D721Med (cell line): ENCODE measurements around the gene TOR4A.

Experiments used
- DNase-seq: peaks from one replicate; pipeline ENCODE4 v3.0.0; 2011; ENCODE audit warnings: low spot score; ENCODE audit not compliant: insufficient read length
- FAIRE-seq: peaks from 2 replicates; lab custom pipeline; 2011; peaks lifted over from hg19 to GRCh38; lab: Jason Lieb, UNC
- CTCF ChIP-seq: IDR thresholded peaks from 2 replicates; pipeline ENCODE4 v1.5.1; 2012; ENCODE audit warnings: mild to moderate bottlenecking, control low read depth; ENCODE audit not compliant: insufficient read depth; ENCODE audit errors: missing control alignments

TOR4A gene

DNA sequence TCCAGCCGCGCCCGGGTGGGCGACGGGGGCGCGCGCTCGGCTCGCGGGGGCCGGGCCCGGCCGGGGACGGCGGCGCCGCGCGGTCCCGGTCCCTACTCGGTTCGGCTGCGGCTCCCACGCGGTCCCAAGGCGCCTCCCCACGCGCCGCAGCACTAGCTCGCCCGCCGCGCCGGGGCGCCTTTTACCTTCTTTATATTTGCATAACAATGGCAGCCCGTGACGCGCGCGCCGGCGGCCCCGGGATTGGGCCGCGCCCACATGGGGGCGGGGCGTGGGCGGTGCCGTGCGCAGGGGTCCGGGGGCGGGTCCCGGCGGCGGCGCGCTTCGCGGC, 24.6 kb downstream of the TOR4A start, which contains the start of gene NRARP:
Gene NRARP, minus strand, starts transcription at position 154 of the 331 bp plus-strand sequence. CDS start 343 bp downstream, outside the sequence.
- FAIRE-seq (no peak), DNase-seq (peak; percentile 92)
- no peak for TF ChIP-seq CTCF

DNA sequence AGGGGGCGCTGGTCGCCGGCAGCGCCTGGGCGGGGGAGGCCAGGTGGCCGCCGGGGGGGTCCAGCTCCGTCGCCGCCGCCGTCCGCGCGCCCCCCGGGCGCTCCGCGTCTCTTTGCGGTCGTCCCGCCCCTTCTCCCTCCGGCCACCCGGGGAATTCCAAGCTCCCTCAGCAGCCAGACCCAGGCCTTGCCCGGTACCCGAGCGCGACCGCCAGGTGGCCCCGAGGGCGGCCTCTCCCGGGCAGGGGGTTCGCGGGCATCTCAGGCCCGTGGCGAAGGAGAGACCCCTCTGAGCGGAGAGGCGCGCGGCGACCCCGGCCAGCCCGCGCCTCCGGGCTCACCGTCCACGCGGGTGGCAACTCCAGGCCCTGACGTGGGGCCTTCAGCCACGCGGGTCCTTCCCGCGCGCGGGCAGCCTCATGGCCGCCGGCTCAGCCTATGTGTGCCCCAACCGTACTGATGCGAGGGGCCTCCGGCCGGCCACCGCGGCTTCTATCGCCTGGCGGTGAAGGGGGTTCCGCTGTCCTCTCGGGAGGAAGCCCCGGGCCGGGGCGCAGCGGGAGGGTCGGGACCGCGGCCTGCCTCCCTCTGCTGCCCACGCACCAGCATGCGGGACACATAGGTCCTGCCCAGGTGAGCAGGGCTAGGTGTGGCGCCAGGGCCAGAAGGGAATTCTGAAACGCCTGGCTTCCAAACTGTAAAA, 25.1 kb downstream of the TOR4A start:
- DNase-seq (no peak), FAIRE-seq (no peak)
- no peak for TF ChIP-seq CTCF

DNA sequence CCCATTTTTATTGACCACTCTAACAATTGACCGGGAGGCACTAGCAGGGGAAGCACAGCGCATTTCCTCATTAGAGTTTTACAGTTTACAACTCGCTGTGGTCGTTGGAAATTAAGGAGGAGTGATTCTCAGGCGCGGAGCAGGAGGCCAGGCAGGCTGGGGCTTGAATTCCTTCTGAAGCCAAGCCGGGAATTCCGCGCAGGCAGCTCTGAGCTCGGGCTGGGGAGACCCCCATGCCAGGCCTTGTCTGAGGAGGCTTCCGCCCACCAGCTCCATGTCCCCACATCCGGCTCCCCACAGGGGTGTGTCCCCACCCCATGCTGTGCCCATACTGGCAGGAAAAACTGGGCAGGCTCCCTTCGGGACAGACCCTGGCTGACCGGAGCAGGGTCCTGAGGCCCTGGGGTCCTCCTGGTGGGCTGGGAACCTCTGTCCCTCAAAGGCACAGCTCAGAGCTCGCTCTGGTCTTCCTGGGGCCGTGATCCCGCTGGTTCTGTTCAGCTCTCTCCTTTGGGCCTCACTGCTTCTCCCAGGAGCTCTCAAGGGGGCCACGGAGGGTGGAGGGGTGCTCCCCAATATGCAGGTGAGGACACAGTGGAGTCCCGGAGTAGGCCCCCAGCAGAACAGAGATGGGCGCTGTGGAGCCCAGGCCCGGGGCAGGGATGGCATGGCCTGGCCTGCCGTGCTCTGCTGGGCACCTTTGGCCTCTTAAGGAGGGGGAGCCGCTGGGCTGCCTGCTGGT, 25.8 kb downstream of the TOR4A start:
- DNase-seq: no peak
- no peak for FAIRE-seq
- TF ChIP-seq CTCF: no peak

GRCh38 chr9:137303893-137304382, 26.4 kb downstream of the TOR4A start:
- DNase-seq: no peak
- no peak for FAIRE-seq
- no peak for TF ChIP-seq CTCF

DNA sequence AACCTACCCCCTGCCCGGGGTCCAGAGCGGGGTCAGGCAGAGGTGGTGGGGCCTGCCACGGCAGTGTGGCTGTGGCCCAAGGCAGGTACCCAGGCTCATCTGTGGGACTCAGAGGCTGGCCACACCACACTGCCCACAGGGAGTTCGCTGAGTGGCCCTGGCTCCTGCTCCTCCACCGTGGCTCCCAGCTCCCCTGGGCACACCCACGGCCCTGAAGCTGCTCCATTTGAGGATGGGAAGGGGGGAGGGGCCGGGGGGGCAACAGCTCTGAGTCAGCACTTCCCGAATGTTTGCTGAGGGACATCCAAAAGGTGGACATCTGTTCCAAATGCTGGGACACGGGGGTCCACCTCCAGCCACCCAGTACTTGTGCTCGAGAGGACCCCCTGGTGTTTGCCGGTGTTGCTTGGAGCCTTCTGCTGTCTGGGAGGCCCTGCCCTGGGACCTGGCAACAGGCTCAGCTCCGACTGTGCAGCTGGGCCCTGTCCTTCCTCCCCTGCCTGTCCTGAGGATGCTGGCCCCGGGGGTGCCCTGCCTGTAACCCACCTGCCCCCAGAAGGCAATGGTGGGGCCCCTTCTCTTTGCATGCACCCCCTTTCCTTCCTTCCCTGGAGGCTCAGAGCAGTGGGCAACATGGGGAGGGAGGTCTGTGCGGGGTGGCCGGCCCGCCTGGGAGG, 27.0 kb downstream of the TOR4A start:
- FAIRE-seq (no peak), DNase-seq (no peak)
- no peak for TF ChIP-seq CTCF

- DNase-seq (no peak), FAIRE-seq (no peak)
- no peak for TF ChIP-seq CTCF
Observed at GRCh38 chr9:137305060-137305797, 27.7 kb downstream of the TOR4A start.
